GM21723 (cell line): ENCODE data around the gene METTL15.
"Not testable (repeated sequence)": the region's sequence is repeated elsewhere in the genome, so short reads cannot be mapped to it uniquely, and the experiment has no call there.

ENCODE experiments used
- ATAC-seq: cut with Tn5 transposase; IDR thresholded peaks from one replicate; pipeline ENCODE4 v1.9.1; 2021; ENCODE audit warnings: mild to moderate bottlenecking, moderate library complexity; ENCODE audit not compliant: unreplicated experiment

The METTL15 gene

DNA sequence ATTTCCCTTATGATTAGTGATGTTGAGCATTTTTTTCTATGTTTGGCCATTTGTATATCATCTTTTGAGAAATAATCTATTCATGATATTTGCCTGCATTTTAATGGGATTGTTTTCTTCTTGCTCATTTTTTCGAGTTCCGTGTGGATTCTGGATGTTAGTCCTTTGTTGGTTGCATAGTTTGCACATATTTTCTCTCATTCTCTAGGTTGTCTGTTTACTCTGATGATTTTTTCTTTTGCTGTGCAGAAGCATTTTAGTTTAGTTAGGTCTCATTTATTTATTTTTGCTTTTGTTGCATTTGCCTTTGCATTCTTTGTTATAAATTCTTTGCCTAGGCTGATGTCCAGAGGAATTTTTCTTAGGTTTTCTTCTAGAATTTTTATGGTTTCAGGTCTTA, 87.3 kb downstream of the METTL15 start:
- ATAC-seq, result no peak

GRCh38 chr11:28209906-28210305, 101.7 kb downstream of the METTL15 start:
- ATAC-seq, result no peak

- ATAC-seq, result not testable (repeated sequence)
These were observed 113.9 kb downstream of the METTL15 start for GRCh38 chr11:28222063-28222462.

DNA sequence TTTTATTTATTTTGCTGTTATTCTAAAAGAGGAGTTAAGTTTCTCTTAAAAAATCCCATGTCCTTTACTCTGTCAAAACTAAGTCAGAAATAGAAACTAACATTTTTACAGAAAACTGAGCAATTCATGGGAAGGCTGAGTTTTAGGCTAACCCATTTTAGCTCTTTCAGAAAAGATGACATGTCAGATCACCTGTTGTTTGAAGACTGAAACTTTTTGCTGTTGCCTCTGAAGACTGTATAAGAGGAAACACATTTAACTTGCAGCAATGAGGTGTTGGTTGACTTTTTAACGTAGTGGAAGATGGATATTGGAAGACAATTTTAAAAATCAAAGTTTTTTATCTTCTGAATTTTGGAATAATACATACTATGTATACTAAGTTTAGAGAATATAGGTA, 115.4 kb downstream of the METTL15 start:
- no peak for ATAC-seq

DNA sequence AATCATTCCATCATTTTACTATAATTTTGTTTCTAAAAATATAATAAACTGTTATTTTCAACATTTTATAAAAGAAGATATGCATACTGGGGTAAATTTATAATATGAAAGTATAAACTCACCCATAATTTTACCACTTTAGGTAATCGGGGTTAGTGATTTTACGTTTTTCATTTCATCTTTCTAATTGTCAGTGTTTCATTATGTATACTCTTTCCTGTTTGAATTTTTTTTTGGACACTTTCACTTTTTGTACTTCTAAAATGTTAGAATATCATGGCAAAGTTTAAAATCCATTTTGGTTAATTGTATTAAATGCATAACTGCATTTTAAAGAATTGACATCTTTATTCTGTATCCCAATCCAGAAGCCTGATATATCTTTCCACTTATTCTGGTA, 115.8 kb downstream of the METTL15 start:
- no peak for ATAC-seq

DNA sequence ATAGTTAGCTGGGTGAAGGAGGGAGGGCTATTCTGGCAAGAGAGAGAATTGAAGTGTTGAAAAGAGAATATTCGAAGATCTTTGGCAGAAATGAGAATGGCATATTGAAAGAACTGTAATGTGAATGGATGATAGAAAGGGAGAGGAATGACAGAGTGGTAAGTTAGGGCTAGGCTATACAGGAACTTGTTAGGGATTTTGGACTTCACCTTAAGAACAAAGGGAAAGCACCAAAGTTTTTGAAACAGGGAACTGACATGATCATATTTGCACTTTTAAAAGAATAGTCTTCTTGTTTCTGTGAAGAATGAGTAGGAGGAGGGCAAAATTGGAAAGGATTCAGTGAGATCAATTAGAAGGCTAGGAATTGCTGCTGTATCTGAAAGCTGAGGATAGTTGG, 119.3 kb downstream of the METTL15 start:
- no peak for ATAC-seq

GRCh38 chr11:28228196-28228895, 120.2 kb downstream of the METTL15 start:
- ATAC-seq, result no peak

DNA sequence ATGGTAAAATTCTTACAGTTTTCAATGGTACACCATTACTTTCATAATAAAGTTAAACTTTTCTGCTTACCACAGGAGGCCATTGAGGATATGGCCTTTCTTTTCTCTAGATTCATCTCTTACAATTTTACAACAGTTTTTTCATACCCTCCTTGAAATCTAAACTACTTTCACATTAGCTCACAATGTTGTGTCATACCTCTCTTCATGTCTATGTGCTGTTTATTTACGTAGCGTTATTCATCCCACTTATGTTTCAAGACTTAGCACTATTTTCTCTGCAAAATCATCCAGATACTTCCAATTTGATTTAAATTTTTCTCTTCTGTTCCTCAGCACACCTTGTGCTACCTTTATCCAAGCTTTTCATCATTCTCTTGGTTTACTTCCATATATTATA, 123.3 kb downstream of the METTL15 start:
- ATAC-seq, result no peak

- no peak for ATAC-seq
These were observed 124.5 kb downstream of the METTL15 start for GRCh38 chr11:28232649-28233048.

- ATAC-seq, result no peak
These were observed 133.6 kb downstream of the METTL15 start for GRCh38 chr11:28241760-28242159.

DNA sequence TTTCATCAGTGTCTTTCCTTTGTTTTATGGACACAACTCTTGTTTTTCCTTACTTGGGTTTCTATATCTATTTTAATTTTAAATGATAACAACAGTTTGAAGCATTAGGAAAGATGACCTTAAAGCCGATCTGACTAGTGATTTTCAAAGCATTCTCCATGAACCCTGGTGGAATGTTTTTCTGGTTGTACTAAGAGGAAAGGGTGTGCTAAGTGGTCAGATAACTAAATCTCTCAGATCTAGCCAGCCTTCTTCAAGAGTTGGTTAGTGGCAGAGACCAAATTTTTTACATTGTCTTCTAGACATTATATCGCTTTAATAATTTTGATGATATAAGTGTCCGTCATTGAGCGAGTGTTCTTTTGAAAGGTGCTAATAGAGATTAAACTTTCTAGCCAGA, 134.4 kb downstream of the METTL15 start:
- ATAC-seq, result no peak

DNA sequence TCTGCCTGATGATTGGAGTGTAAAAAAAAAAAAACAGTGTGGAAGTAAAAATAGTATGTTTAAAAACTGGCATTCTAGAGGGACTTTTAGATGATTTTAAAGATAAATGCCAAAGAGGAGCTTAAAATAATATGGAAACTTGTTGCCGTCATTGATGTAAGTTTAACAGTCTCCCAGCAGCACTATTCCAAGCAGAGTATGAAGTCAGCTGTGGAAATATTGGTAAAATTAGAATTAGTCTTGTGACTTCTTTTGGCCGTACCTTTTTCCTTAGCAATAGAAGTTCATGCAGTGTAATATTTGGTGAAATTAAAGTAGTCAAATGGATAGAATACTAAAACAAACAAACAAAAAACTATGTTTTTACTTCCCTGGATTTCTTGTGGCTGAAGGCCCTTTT, 134.9 kb downstream of the METTL15 start:
- no peak for ATAC-seq

GRCh38 chr11:28243581-28243980, 135.4 kb downstream of the METTL15 start:
- ATAC-seq, result no peak

DNA sequence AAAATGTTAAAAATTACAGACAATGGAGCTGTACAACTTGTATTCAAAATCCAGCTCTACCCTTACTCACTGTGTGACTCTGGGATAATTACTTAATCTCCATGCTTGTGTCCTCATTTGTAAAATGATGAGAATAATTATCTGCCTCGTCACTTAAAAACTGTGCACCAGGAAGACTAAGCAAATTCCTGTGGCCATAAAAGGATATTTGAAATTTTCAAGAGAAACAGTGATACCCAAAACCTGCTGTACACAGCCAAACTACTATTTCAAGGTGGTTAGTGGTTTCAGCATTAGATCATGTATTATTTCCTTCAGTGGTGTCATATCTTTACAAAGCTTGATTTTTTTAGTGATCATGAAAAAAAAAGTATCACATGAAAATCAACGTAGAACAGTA, 136.9 kb downstream of the METTL15 start:
- ATAC-seq, result no peak

DNA sequence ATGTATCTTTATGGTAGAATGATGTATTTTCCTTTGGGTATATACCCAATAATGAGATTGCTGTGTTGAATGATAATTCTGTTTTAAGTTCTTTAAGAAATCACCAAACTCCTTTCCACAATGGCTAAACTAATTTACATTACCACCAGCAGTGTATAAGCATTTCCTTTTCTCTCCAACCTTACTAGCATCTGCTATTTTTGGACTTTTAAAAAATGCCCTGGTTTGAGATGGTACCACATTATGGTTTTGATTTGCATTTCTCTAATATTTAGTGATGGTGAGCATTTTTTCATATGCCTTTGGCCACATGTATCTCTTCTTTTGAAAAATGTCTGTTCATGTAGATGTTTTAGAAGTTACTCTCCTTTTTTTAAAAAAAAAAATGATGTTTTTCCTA, 142.0 kb downstream of the METTL15 start:
- ATAC-seq, result no peak

GRCh38 chr11:28251257-28251656, 143.1 kb downstream of the METTL15 start:
- ATAC-seq, result no peak

- no peak for ATAC-seq
These were observed 149.6 kb downstream of the METTL15 start for GRCh38 chr11:28257761-28258160.

DNA sequence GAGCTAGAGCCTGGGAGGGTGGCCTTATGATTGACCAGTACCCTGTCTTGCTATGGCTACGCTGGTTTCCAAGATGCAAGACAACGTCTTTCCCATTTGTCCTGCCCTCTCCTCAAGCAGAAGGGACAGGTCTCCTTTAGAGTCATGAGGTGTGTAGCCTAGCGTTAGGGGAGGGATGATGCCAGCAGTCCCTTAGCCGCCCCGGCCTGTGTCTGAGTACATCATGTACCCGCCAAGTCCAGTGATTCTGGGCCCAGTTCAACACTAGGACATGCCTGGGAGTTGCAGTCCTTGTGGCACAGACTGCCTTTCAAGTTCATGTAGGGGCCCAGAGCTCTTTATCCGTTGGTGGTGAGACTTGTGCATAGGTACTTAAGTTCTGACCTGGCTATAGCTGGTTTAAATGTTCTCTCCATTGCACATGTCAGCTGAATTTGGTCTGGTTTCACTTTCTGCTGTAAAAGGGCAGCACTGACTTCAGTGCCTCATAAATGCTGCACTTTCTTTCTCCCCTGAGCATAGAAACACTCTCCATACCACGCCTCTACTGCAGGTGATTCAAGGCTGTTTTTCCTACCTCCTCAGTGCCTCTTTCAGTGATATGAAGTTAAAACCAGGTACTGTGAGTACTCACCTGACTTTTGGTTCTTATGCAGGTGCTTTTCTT, 151.1 kb downstream of the METTL15 start:
- peak; percentile 70 for ATAC-seq

DNA sequence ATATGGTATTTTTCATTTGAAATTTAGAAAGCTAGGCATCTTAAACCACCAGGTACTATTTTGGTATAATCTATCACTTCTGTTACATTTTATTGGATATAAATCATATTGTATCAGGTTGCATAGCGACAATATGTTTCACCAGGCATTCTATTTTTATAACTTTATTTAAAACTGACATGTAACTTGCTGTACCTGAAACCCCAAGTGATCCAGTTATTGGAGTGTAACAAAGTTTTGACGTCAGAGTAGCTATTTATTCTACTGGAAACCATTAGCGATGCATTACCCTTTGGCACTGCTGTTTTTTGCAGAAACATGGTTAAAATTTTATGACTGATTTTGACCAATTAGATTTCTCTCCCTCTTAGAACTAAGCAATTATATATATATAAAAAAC, 160.7 kb downstream of the METTL15 start:
- no peak for ATAC-seq

- no peak for ATAC-seq
These were observed 161.4 kb downstream of the METTL15 start for GRCh38 chr11:28269586-28269985.

- ATAC-seq, result not testable (repeated sequence)
These were observed 164.1 kb downstream of the METTL15 start for GRCh38 chr11:28272247-28272646.

DNA sequence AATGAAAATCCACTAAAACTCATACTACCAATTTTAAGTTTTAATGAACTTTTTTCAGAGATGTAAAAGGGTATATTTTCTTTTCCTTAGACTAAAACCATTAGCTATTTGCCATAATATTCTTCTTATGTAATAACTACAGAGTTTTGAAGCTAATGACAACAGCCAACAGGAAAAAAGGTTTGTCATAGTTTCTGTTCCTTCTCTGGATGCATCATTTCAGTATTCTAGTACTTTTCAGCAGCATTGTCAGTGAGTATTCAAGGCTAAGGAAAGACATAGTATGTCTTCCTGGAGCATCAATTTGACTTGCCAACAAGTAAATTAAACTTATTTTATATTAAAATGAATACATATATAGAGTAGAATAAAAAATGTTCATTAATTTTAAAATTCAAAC, 166.0 kb downstream of the METTL15 start:
- ATAC-seq, result no peak

GRCh38 chr11:28284196-28284595, 176.0 kb downstream of the METTL15 start:
- ATAC-seq, result no peak
